GM21526 (cell line): ENCODE measurements around the gene TCAF1.
"Not testable (repeated sequence)": the region's sequence is repeated elsewhere in the genome, so short reads cannot be mapped to it uniquely, and the experiment has no call there.

Experiments
- ATAC-seq: cut with Tn5 transposase; IDR thresholded peaks from one replicate; pipeline ENCODE4 v1.9.1; 2021; ENCODE audit warnings: moderate library complexity; ENCODE audit not compliant: unreplicated experiment, low FRiP score

The TCAF1 gene

DNA sequence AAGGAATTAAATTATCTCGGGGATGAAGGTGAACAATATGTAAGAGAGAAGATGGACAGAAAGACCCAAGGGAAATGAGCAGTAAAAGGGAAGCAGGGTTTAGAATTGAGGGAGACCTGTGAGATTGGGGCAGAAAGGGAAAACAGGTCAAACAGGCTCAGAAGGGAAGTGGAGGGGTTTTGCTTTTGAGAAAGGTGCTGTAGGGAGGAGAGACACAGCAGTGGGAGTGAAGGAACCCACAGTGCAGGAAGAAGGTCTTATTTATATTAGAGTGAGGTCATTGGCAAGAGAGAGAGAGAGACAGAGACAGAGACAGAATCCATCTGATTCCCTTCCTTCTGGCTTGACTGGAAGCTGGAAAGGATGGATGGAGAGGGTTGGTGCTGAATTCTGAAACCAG is 3.5 kb upstream of the TCAF1 start:
- no peak for ATAC-seq

DNA sequence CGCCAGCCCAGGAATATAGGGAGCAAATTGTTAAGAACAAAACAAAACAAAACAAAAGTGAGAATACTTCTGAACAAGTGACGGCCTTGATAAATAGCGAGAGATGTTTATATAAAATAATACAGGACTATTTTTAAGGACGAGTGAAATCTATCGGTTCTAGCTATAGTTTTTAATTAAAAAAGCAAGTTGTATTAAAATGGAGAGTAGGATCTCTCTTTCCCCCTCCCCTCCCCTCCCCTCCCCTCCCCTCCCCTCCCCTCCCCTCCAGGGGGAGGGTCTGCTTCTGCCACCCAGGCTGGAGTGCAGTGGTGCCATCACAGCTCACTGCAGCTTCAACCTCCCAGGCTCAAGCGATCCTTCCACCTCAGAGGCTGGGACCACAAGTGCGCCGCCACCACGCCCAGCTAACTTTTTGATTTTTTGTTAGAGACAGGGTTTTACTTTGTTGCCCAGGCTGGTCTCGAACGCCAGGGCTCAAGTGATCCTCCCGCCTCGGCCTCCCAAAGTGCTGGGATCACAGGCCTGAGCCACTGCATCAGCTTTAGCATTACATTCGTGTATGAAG is 440 bp upstream of the TCAF1 start:
- ATAC-seq: no peak

DNA sequence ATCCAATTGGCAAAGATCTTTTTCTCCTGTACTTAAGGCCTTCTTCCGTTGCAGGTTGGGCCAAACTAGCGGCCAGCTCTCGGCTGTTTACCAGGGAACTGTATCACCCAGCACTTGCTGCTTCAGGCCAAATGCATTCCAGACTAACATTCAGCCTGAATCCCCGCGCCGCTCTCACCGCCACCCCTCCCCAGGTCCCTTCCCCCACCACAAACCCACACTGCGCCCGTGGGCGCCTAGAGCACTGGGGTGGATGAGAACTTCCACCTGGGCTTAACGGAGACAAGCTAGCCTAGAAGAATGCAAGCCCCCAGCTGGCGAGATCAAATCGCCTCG is 676 bp downstream of the TCAF1 start:
- ATAC-seq: no peak

DNA sequence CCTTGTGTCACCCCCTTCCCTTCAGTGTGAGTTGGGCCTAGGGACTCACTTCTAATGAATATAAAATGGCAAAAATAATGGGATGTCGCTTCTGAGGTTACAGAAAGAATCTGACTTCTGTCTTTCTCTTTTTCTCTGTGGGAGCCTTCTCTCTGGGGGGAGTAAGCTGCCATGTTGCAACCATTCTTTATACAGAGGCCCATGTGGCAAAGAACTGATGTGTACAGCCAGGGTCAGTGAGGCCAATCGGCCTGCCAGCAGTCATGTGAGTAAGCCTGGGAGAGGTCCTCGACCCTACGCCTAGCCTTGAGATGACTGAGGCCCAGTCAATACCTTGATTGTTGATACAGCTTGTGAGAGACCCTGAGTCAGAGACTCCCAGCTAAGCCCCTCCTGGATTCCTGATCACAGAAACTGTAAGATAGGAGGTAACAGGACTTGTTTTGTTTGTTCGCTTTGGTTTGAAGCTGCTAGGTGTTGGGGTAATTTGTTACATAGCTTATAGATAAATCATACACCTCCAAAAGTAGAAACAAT is 1.7 kb downstream of the TCAF1 start:
- no peak for ATAC-seq

DNA sequence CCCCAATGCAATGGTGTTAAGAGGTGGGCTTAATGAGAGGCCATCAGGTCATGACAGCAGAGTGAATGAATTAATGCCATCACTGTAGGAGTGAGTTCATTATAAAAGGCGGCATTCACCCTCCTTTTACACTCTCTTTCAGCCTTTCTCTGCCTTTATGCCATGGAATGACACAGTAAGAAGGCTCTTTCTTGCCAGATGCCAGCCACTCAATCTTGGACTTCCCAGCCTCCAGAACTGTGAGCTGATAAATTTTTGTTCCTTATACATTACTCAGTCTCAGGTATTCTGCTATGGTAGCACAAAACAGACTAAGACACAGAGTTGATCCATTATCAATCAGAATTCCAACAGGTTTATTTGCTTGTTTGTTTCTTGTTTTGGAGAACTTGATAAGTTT is 3.2 kb downstream of the TCAF1 start:
- no peak for ATAC-seq

DNA sequence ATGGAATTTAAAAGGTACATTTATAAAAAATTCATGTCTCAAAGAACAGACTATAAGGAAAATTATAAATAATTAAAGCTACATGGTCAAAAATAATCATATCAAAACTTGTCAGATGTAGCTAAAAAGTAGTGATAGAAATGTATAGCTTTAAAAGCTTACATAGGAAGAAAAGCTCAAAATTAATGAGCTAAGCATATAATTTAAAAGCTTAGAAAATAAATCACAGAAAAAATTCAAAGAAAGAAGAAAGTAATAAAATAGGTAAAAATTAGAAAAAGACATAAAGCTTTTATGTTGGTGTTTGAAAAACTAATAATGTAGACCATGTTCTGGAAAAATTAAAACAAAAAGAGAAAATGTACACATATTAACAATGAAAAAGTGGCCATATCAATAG is 5.3 kb downstream of the TCAF1 start:
- ATAC-seq: no peak

DNA sequence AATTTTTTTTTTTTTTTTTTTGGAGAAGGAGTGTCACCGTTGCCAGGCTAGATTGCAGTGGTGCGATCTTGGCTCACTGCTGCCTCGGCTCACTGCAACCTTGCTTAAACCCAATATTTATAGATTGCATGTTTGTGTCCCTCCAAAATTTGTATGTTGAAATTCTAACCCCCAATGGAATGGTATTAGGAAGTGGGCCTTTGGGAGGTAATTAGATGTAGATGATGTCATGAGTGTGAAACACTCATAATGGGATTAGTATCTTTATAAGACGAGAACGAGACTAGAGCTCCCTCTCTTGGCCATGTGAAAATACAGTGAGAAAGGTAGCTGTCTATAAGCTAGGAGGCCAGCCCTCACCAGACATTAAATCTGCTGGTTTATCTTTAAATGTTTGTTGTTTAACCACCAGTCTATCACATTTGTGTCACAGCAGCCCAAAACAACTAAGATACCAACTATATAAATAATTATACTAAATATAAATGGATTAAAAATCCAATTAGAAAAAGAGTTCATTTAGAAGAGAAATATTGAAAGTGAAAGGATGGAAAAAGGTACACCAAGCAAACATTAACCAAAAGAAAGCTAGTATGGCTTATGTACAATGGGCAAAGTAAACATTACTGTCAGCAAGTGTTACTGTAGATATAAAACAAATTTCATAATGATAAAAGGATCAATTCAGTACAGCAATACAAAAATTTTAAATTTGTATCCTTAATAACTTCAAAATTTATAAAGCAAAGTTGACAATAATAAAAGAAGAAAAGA is 9.3 kb downstream of the TCAF1 start:
- peak; percentile 99 for ATAC-seq

DNA sequence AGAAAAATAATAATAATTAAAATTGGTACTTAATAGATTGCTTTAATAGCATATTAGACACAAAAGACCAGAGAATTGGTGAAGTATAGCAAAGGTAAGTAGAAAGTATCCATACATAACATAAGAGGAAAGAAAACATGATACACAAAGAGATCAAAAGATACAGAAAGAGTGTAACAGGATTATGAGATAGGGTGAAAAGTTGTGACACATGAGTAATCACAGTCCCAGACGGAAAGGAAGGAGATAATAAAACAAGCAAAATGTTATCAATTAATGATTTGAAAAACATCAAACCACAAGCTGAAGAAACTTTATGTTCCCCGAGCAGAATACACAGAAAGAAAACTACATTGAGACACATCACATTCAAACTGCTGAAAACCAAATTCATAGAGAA is 10.5 kb downstream of the TCAF1 start:
- ATAC-seq: no peak

DNA sequence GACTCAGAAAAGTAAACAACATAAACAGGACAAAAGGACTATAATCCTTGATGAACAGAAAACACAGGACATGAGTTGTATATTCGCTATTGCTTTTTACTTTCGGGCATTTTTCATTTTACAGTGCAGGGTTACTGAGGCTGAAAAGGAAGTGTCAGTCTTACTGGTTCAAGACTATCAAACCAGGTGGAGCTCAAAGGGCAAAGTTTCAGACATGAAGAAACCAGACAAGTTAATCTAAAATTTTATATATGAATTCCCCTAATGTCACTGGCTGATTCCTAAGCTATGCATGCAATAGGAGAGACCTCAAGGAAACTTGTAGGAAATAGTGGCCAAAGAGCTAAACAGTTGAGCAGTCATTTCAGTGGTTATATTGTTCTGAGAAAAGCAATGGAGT is 11.4 kb downstream of the TCAF1 start:
- no peak for ATAC-seq

DNA sequence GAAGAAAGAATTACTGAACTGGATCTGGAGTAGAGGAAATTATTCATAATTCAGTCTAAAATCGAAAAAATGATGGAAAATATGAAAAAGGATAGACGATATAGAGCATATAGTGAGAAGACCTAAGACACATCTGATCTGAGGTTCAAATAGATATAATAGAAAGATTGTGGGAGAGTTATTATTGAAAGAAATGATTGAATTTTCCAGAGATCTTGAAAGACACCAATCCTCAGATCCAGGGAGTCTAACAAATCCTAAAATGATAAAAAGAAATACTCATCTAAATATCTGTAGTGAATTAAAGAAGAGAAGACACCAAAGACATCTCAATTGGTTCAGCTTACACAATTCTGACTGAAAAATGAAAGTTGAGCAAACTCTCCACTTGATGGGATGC is 12.9 kb downstream of the TCAF1 start:
- no peak for ATAC-seq

DNA sequence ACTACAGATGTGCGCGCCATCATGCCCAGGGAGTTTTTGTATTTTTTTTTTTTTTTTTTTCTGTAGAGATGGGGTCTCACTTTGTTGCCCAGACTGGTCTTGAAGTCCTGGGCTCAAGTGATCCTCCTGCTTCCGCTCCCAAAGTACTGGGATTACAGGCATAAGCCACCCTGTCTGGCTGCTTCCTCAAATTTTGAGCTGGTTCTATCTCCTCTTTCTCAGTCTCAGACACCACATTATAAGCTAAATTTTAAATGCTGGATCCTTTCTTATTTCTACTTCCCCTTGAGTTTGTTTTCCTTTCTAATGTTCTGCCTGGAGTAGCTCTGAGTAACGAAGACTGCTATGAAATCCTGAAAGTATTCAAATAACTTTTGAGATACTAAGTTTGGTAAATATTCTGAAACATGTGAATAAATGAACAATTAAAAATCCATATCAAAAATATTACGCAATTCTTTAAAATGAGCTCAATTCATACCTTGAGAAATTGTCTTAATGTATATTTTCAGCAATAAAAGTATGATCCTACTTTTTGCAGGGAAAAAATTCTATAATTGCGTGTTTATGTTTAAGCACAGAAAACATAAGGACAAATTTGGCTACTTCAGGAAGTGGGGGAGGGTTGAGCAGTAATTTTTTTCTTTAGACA is 15.0 kb downstream of the TCAF1 start:
- no peak for ATAC-seq

DNA sequence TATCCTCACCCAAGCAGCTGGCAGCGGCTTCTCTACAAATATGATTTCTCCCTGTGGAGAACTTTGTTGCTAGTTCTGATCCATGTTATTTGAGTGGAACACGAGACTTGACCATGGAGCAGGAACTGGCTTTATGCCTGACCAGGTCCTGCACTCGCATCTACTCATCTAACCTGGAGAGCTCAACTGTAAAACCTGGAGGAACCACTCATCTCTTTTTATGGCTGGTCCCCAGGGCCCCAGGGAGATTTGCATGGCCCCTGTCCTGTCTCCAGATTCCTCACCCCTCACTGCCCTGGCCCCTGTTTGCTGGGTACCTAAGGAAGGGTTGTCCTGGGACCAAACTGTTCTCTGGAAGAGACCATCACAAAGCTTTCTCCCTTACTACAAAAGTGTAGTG is 16.0 kb downstream of the TCAF1 start:
- no peak for ATAC-seq

DNA sequence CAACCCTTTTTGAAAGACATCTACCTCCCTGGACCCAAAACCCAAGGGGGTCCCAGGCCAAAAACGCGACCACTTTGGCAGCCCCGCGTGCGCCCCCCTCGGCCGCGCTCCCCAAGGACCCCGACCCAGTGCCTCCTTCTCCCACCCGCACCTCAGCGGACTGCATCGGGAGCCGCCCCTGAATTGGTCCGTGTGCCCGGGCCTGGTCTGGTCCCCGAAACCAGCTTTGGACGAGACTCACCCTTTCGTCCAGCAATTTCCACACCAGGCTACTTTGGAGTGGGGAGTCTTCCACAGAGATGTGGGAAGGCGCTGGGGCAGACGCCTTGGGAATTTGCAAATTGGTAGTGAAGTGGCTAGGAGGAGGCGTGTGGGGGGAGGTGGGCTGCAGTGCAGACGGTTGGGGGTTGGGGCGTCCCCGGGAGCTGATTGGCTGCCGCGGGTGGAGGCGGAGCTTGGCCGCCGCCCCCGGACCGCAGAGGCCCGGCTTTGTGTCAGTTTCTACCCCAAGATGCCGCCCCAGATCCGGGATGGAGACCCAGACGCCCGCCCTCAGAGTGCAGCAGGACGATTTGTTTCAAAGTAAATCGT is 16.9 kb downstream of the TCAF1 start:
- peak; percentile 87 for ATAC-seq

DNA sequence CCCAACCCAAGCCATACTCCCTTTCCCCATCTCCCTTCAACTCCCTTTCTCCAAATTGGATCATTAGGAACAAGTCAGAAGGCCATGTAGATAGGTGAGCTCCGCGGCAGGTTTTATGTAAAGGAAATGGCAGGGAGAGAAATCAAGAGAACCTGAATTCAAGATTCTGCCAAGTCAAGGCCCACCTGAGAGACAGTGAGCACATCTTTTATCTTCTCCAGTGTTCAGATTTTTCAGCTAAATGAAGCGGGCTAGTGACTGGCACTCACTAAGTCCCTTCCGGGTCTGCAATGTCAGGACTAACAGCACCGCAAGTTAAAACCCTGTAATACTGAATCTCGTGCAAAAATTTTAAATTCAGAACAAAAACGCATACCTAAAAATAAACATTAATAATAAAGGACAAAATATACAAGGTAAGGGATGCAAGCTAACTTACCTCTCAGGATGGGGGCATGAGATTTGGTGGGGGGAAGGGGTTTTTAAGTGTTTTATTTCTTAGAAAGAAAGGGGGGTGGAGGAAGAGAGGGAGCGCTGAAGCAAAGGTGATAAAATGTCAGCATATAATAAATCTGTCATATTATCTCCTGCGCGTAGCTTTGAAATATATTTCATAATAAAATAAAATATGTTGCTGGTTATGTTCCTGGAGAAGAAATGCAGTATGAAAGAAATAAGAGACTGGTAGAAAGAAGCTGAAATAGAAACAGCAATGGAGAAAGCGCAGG is 17.6 kb downstream of the TCAF1 start:
- no peak for ATAC-seq

DNA sequence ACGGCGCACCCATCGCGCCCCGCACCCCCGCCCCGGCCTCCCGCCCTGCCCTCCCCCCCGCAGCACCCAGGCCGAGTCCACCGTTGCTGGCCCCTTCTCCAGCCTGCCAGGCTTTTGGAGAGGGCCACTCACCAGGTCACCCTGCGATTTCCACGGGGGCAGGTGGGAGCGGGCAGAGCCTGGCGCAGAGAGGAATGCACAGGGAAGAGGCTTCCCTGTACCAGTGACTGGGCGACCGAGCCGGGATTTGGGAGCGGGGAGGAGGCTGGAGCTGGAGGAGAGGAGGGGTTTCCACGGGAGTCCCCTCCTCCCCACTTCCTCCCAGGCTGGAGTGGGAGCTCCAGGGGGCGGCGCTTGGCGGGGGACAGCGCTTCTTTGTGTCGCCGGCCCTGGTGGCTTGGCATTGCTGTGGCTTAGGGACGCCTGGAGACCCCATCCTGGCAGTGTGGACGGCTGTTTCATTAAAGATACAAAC is 19.3 kb downstream of the TCAF1 start:
- ATAC-seq: no peak

DNA sequence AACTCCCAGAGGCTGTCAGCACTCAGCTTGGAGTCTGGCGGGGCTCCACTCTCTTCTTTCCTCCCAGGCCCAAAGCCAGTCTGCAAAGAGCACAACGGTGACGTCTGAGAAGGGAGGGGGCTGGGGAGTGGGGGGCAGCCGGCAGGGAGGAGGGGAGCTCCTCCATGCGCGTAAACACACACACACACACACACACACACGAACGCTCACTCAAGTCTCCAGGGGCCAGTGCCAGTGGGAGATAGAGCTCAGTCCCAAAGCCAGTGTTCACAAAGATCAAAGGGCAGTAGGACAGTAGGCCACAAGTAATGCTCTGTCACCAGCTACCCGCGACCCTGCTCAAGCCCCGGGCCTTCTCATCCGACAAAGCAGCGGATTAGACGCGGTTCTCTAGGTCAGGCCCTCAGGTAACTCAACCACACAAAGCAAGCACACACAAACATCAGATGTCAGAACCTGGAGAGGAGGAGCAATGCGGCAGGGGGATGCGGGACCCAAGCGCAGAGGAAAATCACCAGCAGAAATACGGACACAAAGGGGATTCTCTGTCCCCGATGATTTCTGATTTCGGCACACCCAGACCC is 19.9 kb downstream of the TCAF1 start:
- no peak for ATAC-seq

DNA sequence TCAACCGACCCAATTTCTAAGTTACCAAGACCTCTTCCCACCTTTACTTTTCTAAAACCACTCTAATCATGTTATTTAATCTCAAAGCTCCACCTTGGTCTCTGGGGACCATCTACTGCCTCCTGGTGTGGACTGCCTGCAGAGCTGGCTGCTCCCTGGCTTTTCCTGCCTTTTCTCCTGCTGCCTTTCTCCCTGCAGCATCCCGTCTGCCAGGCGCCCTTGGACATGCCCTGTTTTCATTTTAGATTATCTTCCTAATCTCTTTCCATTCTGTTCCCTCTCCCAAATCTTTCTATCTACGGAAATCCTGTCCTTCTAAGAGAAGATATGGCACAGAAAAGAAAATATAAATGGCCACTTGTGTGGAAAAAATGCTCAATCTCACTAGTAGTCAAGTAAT is 23.1 kb downstream of the TCAF1 start:
- no peak for ATAC-seq

DNA sequence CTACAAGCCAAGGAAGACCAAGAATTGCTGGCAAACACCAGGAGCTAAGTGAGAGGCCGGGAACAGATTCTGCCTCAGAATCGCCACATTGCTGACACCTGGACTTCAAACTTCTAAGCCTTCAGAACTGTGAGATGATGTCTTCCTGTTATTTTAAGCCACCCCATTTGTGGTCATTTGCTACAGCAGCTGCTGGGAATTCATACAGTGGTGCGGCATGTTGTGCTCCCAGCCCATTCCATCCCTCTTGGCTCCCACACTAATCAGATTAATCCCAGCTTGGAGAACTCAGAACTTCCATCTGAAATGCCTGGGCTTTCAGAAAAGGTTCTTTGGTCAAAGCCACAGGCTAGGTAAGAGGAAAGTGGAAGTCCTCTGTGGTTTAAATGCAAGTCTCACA is 24.9 kb downstream of the TCAF1 start:
- no peak for ATAC-seq

DNA sequence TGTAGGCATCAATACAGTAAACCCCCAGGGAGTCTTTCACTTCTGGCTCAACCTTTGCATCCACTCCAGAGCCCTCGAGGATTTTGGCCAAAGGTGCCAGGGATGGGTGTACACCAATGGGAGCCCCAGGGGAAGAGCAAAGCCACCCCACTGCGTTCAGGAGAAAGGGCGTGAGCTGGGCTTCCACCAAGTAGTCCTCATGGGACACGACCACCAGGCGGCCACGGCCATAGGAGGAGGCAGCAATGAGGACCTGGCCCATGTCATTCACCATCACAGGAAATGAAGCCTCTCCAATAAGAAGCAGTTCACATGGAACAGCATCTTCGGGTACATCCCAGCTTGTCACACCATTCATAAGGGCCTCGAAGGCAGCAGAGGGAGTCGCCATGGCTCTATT is 25.8 kb downstream of the TCAF1 start:
- no peak for ATAC-seq

DNA sequence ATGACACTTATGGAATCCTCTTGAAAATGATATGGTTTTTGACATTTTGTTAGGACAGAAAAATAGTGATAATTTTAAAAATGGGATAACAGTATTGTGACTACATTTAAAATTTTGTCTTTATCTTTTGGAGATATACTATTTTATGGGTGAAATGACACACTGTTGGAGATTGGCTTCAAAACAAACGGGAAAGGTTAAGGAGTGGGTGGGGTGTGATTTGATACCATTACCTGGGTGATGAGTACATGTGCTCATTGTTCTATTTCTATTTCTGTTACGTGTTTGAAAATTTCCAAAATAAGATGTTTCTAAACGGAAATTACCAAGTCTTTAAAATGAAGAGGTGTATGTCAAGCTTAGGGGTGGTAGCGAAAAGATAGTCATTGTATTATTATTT is 28.7 kb downstream of the TCAF1 start:
- not testable (repeated sequence) for ATAC-seq
